Stomach (tissue), 9 donors: Measurements from ENCODE around the gene GPR17. TPM values are rescaled to one million over a fixed set of nuclear protein-coding genes. Genes with fewer than 3 reads are reported as not detected.
A peak's percentile ranks its signal among the peaks of the same experiment; 100 is the strongest.

Source experiments
- DNase-seq, 2 donors: peaks; one replicate each; pipeline versions ENCODE4 v3.0.0 to v3.0.0-alpha.2; 2013 to 2019
- H3K27ac ChIP-seq, 5 donors: fragments of 200-600 bp in 4 of 5; sonication (generic) in 4 of 5; one replicate each; pipeline ENCODE4 v1.5.1; 2013 to 2019; ENCODE audit warnings: mild to moderate bottlenecking in 1 of 5, moderate library complexity in 1 of 5
- H3K27me3 ChIP-seq, 3 donors: fragments of 200-600 bp; sonication (generic); one replicate each; pipeline ENCODE4 v1.5.1; 2017 to 2019; ENCODE audit warnings: mixed run types in 1 of 3
- H3K36me3 ChIP-seq, 4 donors: fragments of 200-600 bp; sonication (generic); 1 replicate in 3 of 4; 2 replicates in 1 of 4; pipeline ENCODE4 v1.5.1; 2016 to 2019
- H3K4me1 ChIP-seq, 4 donors: fragments of 200-600 bp; sonication (generic); one replicate each; pipeline ENCODE4 v1.5.1; 2016 to 2019
- H3K4me3 ChIP-seq, 4 donors: fragments of 200-600 bp; sonication (generic) in 3 of 4; one replicate each; pipeline ENCODE4 v1.5.1; 2016 to 2019; ENCODE audit warnings: mild to moderate bottlenecking in 1 of 4
- H3K9me3 ChIP-seq, 4 donors: fragments of 200-600 bp; sonication (generic); one replicate each; pipeline ENCODE4 v1.5.1; 2016 to 2019
- CTCF ChIP-seq, 7 experiments: fragments of 450-650 bp in 4 of 7; fragments of 200-600 bp in 3 of 7; sonication (generic) in 3 of 7; IDR thresholded peaks; one replicate each; pipeline ENCODE4 v1.5.1; 2016 to 2019; ENCODE audit warnings: antibody characterized with exemption in 7 of 7, control low read depth in 2 of 7, mild to moderate bottlenecking in 1 of 7
- EP300 ChIP-seq: sonication (generic); formaldehyde crosslinking; IDR thresholded peaks from one replicate; pipeline ENCODE4 v1.6.1; 2017; ENCODE audit warnings: antibody characterized with exemption
- POLR2A ChIP-seq, 4 donors: fragments of 450-650 bp; IDR thresholded peaks; one replicate each; pipeline ENCODE4 v1.6.1; 2016; ENCODE audit warnings: antibody characterized with exemption in 4 of 4, control low read depth in 2 of 4, mild to moderate bottlenecking in 1 of 4, moderate library complexity in 1 of 4
- POLR2AphosphoS5 ChIP-seq, 3 donors: sonication (generic); formaldehyde crosslinking; IDR thresholded peaks; one replicate each; pipeline ENCODE4 v1.6.1; 2016; ENCODE audit warnings: antibody characterized with exemption in 3 of 3
- WGBS, 5 donors: extraction: QIAGEN DNeasy Blood & Tissue Kit in 3 of 5; methylation state at CpG; one replicate each; pipeline versions ENCODE4 v1.1.5 to v1.1.7; 2013 to 2018; 5-methylcytosine and 5-hydroxymethylcytosine counted together
- intact Hi-C: fragments of 100-400 bp; cut with DNase I; formaldehyde crosslinking; loops from one replicate; pipeline ENCODE4 v1.15.1; 2023; ENCODE audit warnings: low total_unique reads
- polyA plus RNA-seq, 3 donors: library from polyadenylated mRNA; stranded (reverse); fragments of 200-250 nt; gene quantifications; one replicate each; pipeline ENCODE4 v1.2.3, GENCODE V29; 2013
- total RNA-seq, 5 donors: library from RNA; depleted of rRNA; stranded (reverse); fragments of >200 nt; gene quantifications; one replicate each; pipeline versions ENCODE4 v1.1.0 to v1.2.3, GENCODE V29; 2014 to 2016
- donor health status: healthy with polysubstance abuse.
- donor health status: Bipolar disorder and iron deficiency.
- donor health status: healthy.

GPR17 gene
- total and polyA plus RNA-seq, 8 donors, result 0.19 to 0.61 (median 0.25) TPM; not detected in 5

GRCh38 chr2:127647242-127648190 is 1.6 kb downstream of the GPR17 start:
- H3K27me3 ChIP-seq, result peaks cover 0 to 3% (median 0%) of the 10 kb centered on the region in 3 donors
- DNase-seq, result no peak
- no peak overlapping the region for H3K4me3 ChIP-seq
- peaks cover 13 to 90% (median 50%) of the 10 kb centered on the region in 4 donors for H3K4me1 ChIP-seq
- intact Hi-C loops, result no loop called here
- no peaks in the 10 kb centered on the region for H3K9me3 ChIP-seq
- WGBS, 5 donors, result 61 to 71% (median 69%) methylated on average over 16 of the region's 16 CpGs
- peaks cover 0 to 4% (median 0%) of the 10 kb centered on the region in 4 donors for H3K36me3 ChIP-seq
- peak overlapping the region in 4 of 5 donors; percentile 53 to 90 (median 68) for H3K27ac ChIP-seq
- TF ChIP-seq POLR2AphosphoS5 (IDR thresholded peaks at IDR 0.05), result no peak
- TF ChIP-seq CTCF (IDR thresholded peaks at IDR 0.05), result no peak
- no peak for TF ChIP-seq POLR2A (IDR thresholded peaks at IDR 0.05)
- no peak for TF ChIP-seq EP300

- TF ChIP-seq POLR2A (IDR thresholded peaks at IDR 0.05), result no peak
- WGBS, 5 donors, result 79 to 92% (median 86%) methylated on average over 5 to 6 of the region's 6 CpGs
- no peak for DNase-seq
- intact Hi-C loops, result no loop called here
- H3K27me3 ChIP-seq, result peaks cover 0 to 3% (median 0%) of the 10 kb centered on the region in 3 donors
- peaks cover 0 to 6% (median 0%) of the 10 kb centered on the region in 4 donors for H3K36me3 ChIP-seq
- H3K9me3 ChIP-seq, result no peaks in the 10 kb centered on the region
- peaks cover 16 to 91% (median 53%) of the 10 kb centered on the region in 4 donors for H3K4me1 ChIP-seq
- H3K27ac ChIP-seq, result peak overlapping the region in 3 of 5 donors; percentile 13 to 90 (median 76)
- no peak overlapping the region for H3K4me3 ChIP-seq
Measured at GRCh38 chr2:127648321-127648720, 2.4 kb downstream of the GPR17 start.

DNA sequence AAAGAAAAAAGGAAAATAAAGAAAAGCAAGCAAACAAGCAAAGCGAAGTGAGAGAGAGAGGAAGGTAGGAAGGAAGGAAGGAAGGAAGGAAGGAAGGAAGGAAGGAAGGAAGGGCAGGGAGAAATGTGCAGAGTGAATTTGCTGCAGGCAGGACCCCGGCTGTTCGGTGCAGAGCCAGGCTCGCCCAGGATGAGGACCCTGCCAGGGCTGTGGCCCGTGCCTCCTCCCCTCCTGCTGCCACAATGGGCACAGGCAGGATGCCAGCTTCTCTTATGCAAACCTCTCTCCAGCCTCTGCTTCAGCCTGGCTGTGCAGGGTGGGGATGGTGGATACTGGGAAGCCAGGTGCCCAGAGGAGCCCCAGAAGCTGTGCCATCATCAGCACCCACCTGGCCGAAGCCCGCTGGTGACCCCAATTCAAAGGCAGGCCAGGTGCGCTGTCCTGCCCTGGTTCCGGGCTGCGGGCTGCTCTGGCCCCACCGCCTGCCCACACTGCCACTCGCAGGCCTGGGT is 3.2 kb downstream of the GPR17 start:
- WGBS, 5 donors, result 57 to 72% (median 68%) methylated on average over 10 to 12 of the region's 12 CpGs
- H3K27ac ChIP-seq, result peak overlapping the region in 4 of 5 donors; percentile 15 to 90 (median 83)

DNA sequence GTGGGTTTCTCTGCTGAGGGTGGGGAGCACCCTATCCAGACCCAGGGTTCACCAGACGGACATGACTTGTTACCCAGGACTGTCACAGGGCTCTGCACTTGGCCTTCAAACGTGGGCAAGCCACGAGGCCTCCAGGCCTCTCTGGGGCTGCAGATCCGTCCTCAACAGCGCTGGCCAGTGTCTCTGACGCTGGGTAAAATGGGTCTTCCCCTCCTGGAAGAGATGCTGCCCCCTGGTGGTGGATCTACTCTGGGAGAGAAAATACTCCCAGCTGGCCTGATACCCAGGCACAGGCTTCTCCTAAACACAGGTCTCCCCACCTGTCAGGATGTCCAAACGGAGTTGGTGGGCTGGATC is 3.7 kb downstream of the GPR17 start:
- Histone ChIP-seq H3K4me1 (peaks cover 16 to 91% (median 59%) of the 10 kb centered on the region in 4 donors), H3K4me3 (peak overlapping the region in 2 of 4 donors; percentile 9 to 18), H3K9me3 (no peaks in the 10 kb centered on the region), H3K36me3 (peaks cover 0 to 12% (median 4%) of the 10 kb centered on the region in 4 donors), H3K27me3 (peaks cover 0 to 3% (median 0%) of the 10 kb centered on the region in 3 donors), H3K27ac (peak overlapping the region in 4 of 5 donors; percentile 15 to 90 (median 83))
- peak in 5 of 7 experiments; percentile 64 to 90 (median 76) for TF ChIP-seq CTCF (IDR thresholded peaks at IDR 0.05)
- no peak for TF ChIP-seq POLR2A (IDR thresholded peaks at IDR 0.05)
- TF ChIP-seq POLR2AphosphoS5 (IDR thresholded peaks at IDR 0.05), result peak in 1 of 3 donors; percentile 13
- peak; percentile 85 to 90 for DNase-seq
- WGBS, 5 donors, result 0 to 9% (median 5%) methylated on average over 6 to 7 of the region's 7 CpGs
- intact Hi-C loops, result no loop called here

More for the DNA sequence above, 3.2 kb downstream of the GPR17 start:
- no peak for DNase-seq
- no peak for TF ChIP-seq CTCF (IDR thresholded peaks at IDR 0.05)
- no peak for TF ChIP-seq POLR2AphosphoS5 (IDR thresholded peaks at IDR 0.05)
- no peak for TF ChIP-seq POLR2A (IDR thresholded peaks at IDR 0.05)
- TF ChIP-seq EP300, result no peak
- H3K9me3 ChIP-seq, result no peaks in the 10 kb centered on the region
- H3K36me3 ChIP-seq, result peaks cover 0 to 7% (median 2%) of the 10 kb centered on the region in 4 donors
- peaks cover 0 to 3% (median 0%) of the 10 kb centered on the region in 3 donors for H3K27me3 ChIP-seq
- intact Hi-C loops, result no loop called here
- peaks cover 16 to 91% (median 57%) of the 10 kb centered on the region in 4 donors for H3K4me1 ChIP-seq
- peak overlapping the region in 2 of 4 donors; percentile 9 to 16 for H3K4me3 ChIP-seq
